Fibroblast of skin of left quadriceps (primary cell): Measurements from ENCODE around the gene KERA.
A peak's percentile ranks its signal among the peaks of the same experiment; 100 is the strongest.
"Not testable (repeated sequence)": the region's sequence is repeated elsewhere in the genome, so short reads cannot be mapped to it uniquely, and the experiment has no call there.

Source experiments
- DNase-seq, 2 experiments: peaks; one replicate each; pipeline ENCODE4 v3.0.0-alpha.2; 2013; ENCODE audit warnings: low read depth in 2 of 2

The KERA gene

GRCh38 chr12:91057368-91058165 lies at the start of gene KERA:
Gene KERA, minus strand, starts transcription at chr12:91058024. Its CDS starts 1,743 bp downstream, at chr12:91056281.
- no peak for DNase-seq

GRCh38 chr12:91106283-91106682 lies 48.5 kb upstream of the KERA start:
- DNase-seq, result no peak

- DNase-seq, result peak; percentile 58 to 60
These were observed 48.0 kb upstream of the KERA start for GRCh38 chr12:91105807-91106206.

GRCh38 chr12:91104812-91105466 lies 47.1 kb upstream of the KERA start:
- no peak for DNase-seq

GRCh38 chr12:91103624-91104023 lies 45.8 kb upstream of the KERA start:
- no peak for DNase-seq

GRCh38 chr12:91103101-91103500 lies 45.3 kb upstream of the KERA start:
- DNase-seq, result no peak

GRCh38 chr12:91100906-91101305 lies 43.1 kb upstream of the KERA start:
- DNase-seq, result peak in 1 of 2 experiments; percentile 37

GRCh38 chr12:91099836-91100235 lies 42.0 kb upstream of the KERA start:
- DNase-seq, result no peak

GRCh38 chr12:91099341-91099740 lies 41.5 kb upstream of the KERA start:
- no peak for DNase-seq

GRCh38 chr12:91098941-91099340 lies 41.1 kb upstream of the KERA start:
- peak; percentile 86 for DNase-seq

- no peak for DNase-seq
These were observed 40.6 kb upstream of the KERA start for GRCh38 chr12:91098461-91098860.

- no peak for DNase-seq
These were observed 37.1 kb upstream of the KERA start for GRCh38 chr12:91094957-91095356.

- no peak for DNase-seq
These were observed 36.3 kb upstream of the KERA start for GRCh38 chr12:91094032-91094662.

GRCh38 chr12:91093341-91093740 lies 35.5 kb upstream of the KERA start:
- no peak for DNase-seq

GRCh38 chr12:91091916-91092715 lies 34.3 kb upstream of the KERA start:
- no peak for DNase-seq

- not testable (repeated sequence) for DNase-seq
These were observed 32.1 kb upstream of the KERA start for GRCh38 chr12:91089953-91090352.

- DNase-seq, result no peak
These were observed 22.2 kb upstream of the KERA start for GRCh38 chr12:91080041-91080440.

GRCh38 chr12:91078501-91078900 lies 20.7 kb upstream of the KERA start:
- no peak for DNase-seq

GRCh38 chr12:91077228-91077954 lies 19.6 kb upstream of the KERA start:
- no peak for DNase-seq

- DNase-seq, result no peak
These were observed 17.0 kb upstream of the KERA start for GRCh38 chr12:91074851-91075250.

- no peak for DNase-seq
These were observed 16.4 kb upstream of the KERA start for GRCh38 chr12:91074154-91074709.
